ENCODE data around the gene WNT3. TPM values are rescaled to one million over a fixed set of nuclear protein-coding genes. Genes with fewer than 3 reads are reported as not detected.

WNT3 gene
- total and polyA plus RNA-seq, 2 donors (not counting 1 experiment from before 2014, with no cell fraction given): 0.86 to 1.4 TPM

DNA sequence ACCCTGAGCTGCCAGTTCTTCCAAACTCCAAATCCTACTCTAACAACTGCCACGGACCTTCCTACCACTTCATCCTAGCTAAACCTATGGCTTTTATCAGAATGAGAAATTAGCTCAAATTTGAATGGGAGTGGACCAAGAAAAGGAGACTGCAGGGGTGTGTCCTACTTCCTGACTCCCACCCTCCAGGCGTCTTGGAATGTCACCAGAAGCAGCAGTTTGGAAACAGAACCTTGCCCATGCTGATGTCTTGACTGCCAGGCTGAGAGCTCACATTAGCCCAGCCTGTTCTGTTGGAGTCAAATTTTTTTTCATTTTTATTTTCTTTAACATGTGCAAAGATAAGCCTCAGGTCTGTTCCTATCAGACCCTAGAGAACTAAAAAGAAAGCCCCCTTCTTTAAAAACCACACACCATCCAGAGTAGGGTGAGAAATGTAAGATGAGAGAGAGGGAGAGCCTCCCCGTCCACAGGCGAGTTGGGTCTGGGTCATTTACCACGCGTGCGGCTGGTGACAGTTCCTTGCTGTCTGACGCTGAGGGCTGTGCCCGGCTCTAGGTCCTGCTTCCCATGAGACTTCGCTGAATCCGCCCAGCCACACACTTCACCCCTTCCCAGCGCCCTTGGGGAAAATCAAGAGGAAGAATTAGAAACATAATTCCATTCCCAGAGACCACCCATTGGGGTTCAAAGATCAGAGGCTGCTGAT, 54.3 kb downstream of the WNT3 start:
- H3K4me2 ChIP-seq (replicated peaks; ENCODE audit: low read depth, low read length, poor library complexity, severe bottlenecking): no peak overlapping the region
- TF ChIP-seq, protein P1, sequence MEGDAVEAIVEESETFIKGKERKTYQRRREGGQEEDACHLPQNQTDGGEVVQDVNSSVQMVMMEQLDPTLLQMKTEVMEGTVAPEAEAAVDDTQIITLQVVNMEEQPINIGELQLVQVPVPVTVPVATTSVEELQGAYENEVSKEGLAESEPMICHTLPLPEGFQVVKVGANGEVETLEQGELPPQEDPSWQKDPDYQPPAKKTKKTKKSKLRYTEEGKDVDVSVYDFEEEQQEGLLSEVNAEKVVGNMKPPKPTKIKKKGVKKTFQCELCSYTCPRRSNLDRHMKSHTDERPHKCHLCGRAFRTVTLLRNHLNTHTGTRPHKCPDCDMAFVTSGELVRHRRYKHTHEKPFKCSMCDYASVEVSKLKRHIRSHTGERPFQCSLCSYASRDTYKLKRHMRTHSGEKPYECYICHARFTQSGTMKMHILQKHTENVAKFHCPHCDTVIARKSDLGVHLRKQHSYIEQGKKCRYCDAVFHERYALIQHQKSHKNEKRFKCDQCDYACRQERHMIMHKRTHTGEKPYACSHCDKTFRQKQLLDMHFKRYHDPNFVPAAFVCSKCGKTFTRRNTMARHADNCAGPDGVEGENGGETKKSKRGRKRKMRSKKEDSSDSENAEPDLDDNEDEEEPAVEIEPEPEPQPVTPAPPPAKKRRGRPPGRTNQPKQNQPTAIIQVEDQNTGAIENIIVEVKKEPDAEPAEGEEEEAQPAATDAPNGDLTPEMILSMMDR (IDR thresholded peaks at IDR 0.05): no peak
- TF ChIP-seq EZH2 (IDR thresholded peaks at IDR 0.05; ENCODE audit: borderline replicate concordance, insufficient read depth, low read depth, low read length, poor library complexity, severe bottlenecking): no peak
- no peaks in the 10 kb centered on the region for H3K79me2 ChIP-seq (ENCODE audit: control insufficient read depth, insufficient read depth, low read length)
- ATAC-seq (ENCODE audit: low read depth) (no peak), DNase-seq (no peak)
- H3K4me3 ChIP-seq (ENCODE audit: control extremely low read depth in 1 of 5, extremely low read depth in 1 of 5, insufficient read depth in 1 of 5, low read depth in 2 of 5, low read length in 4 of 5): no peak overlapping the region
- no peaks in the 10 kb centered on the region for H3K27me3 Mint-ChIP-seq
- H3K27ac ChIP-seq (ENCODE audit: low read length in 2 of 2): no peak overlapping the region
- no peaks in the 10 kb centered on the region for H3K9me3 Mint-ChIP-seq (ENCODE audit: insufficient read depth)
- ChIA-PET POLR2A (no interaction called here), CTCF (interaction anchor here (1.3 kb wide), 1 partner anchor 11 kb away, joined by 3 read pairs; no protein-coding TSS in a partner anchor)
- 40% methylated on average over 1 of the region's 12 CpGs for WGBS (ENCODE audit: insufficient coverage)
- H3K27me3 ChIP-seq (replicated peaks in 1 of 4; ENCODE audit: control extremely low read depth in 1 of 4, control insufficient read depth in 3 of 4, insufficient read depth in 4 of 4, low read length in 3 of 4): peaks cover 0 to under 1% (median 0%) of the 10 kb centered on the region in 4 experiments
- no peak overlapping the region for H3K27ac Mint-ChIP-seq
- intact Hi-C loops (cut with micrococcal nuclease): no loop called here
- H3K9me3 ChIP-seq (ENCODE audit: control extremely low read depth in 1 of 3, control insufficient read depth in 2 of 3, insufficient read depth in 1 of 3, low read length in 2 of 3): no peaks in the 10 kb centered on the region
- H3K4me1 Mint-ChIP-seq: no peaks in the 10 kb centered on the region
- H2AFZ ChIP-seq (ENCODE audit: insufficient read depth, low read depth, low read length, poor library complexity, severe bottlenecking): no peak overlapping the region
- H3K36me3 ChIP-seq (replicated peaks in 1 of 2; ENCODE audit: control extremely low read depth in 1 of 2, control insufficient read depth in 1 of 2, extremely low read depth in 1 of 2, insufficient read depth in 2 of 2, low read length in 1 of 2): peaks cover 0 to 12% of the 10 kb centered on the region in 2 experiments
- no peak overlapping the region for H3K9ac ChIP-seq (ENCODE audit: low read length)
- H3K4me1 ChIP-seq (ENCODE audit: control insufficient read depth in 2 of 2, insufficient read depth in 2 of 2, low read length in 2 of 2): peaks cover 0 to under 1% of the 10 kb centered on the region in 2 donors
- H3K4me3 Mint-ChIP-seq: no peak overlapping the region
- no peaks in the 10 kb centered on the region for H4K20me1 ChIP-seq (ENCODE audit: control insufficient read depth, insufficient read depth, low read length, poor library complexity, severe bottlenecking)

GRCh38 chr17:46763416-46763815, 55.1 kb downstream of the WNT3 start:
- Histone ChIP-seq H4K20me1 (ENCODE audit: control insufficient read depth, insufficient read depth, low read length, poor library complexity, severe bottlenecking) (no peaks in the 10 kb centered on the region), H3K79me2 (ENCODE audit: control insufficient read depth, insufficient read depth, low read length) (no peaks in the 10 kb centered on the region), H3K9me3 (ENCODE audit: control extremely low read depth in 1 of 3, control insufficient read depth in 2 of 3, insufficient read depth in 1 of 3, low read length in 2 of 3) (no peaks in the 10 kb centered on the region), H3K36me3 (replicated peaks in 1 of 2; ENCODE audit: control extremely low read depth in 1 of 2, control insufficient read depth in 1 of 2, extremely low read depth in 1 of 2, insufficient read depth in 2 of 2, low read length in 1 of 2) (peaks cover 0 to 14% of the 10 kb centered on the region in 2 experiments), H3K4me3 (ENCODE audit: control extremely low read depth in 1 of 5, extremely low read depth in 1 of 5, insufficient read depth in 1 of 5, low read depth in 2 of 5, low read length in 4 of 5) (no peak overlapping the region), H3K4me1 (ENCODE audit: control insufficient read depth in 2 of 2, insufficient read depth in 2 of 2, low read length in 2 of 2) (no peaks in the 10 kb centered on the region), H3K27ac (ENCODE audit: low read length in 2 of 2) (no peak overlapping the region), H3K27me3 (replicated peaks in 1 of 4; ENCODE audit: control extremely low read depth in 1 of 4, control insufficient read depth in 3 of 4, insufficient read depth in 4 of 4, low read length in 3 of 4) (no peaks in the 10 kb centered on the region), H2AFZ (ENCODE audit: insufficient read depth, low read depth, low read length, poor library complexity, severe bottlenecking) (no peak overlapping the region), H3K9ac (ENCODE audit: low read length) (no peak overlapping the region), H3K4me2 (replicated peaks; ENCODE audit: low read depth, low read length, poor library complexity, severe bottlenecking) (no peak overlapping the region)
- ATAC-seq (ENCODE audit: low read depth) (no peak), DNase-seq (no peak)
- Mint-ChIP-seq H3K4me3 (no peak overlapping the region), H3K9me3 (ENCODE audit: insufficient read depth) (no peaks in the 10 kb centered on the region), H3K4me1 (no peaks in the 10 kb centered on the region), H3K27ac (no peak overlapping the region), H3K27me3 (no peaks in the 10 kb centered on the region)
- WGBS (ENCODE audit: insufficient coverage): no CpG with 5 or more reads among the region's 3 CpGs
- CTCF ChIA-PET: no interaction called here
- TF ChIP-seq EZH2 (IDR thresholded peaks at IDR 0.05; ENCODE audit: borderline replicate concordance, insufficient read depth, low read depth, low read length, poor library complexity, severe bottlenecking): no peak
- TF ChIP-seq, protein P1 (IDR thresholded peaks at IDR 0.05): no peak
- POLR2A ChIA-PET: no interaction called here
- intact Hi-C loops (cut with micrococcal nuclease): no loop called here
